Endothelial cell of umbilical vein (primary cell): ENCODE results near the gene PMEL. TPM values are rescaled to one million over a fixed set of nuclear protein-coding genes. Genes with fewer than 3 reads are reported as not detected.

ENCODE experiments used
- BruUV-seq: library from RNA; stranded (reverse); fragments of 400-500 nt; replicated peaks from 2 replicates; lab custom pipeline; 2021; lab: Mats Ljungman, UMichigan
- CTCF ChIA-PET: fragments of 300-600, 350-600 bp; sonication (Branson Sonifier 250); formaldehyde crosslinking; loops from one replicate; lab custom pipeline; 2021; ENCODE audit warnings: antibody characterized with exemption, inconsistent platforms; lab: Charles Lee
- POLR2A ChIA-PET: fragments of 300-600, 350-600 bp; sonication (Branson Sonifier 250); formaldehyde crosslinking; loops from one replicate; lab custom pipeline; 2021; ENCODE audit warnings: antibody characterized with exemption, inconsistent platforms; lab: Charles Lee
- DNase-seq: peaks from one replicate; pipeline ENCODE4 v3.0.0-alpha.2; 2011; ENCODE audit warnings: low read depth, low spot score
- FAIRE-seq: peaks from 2 replicates; lab custom pipeline; 2011; peaks lifted over from hg19 to GRCh38; lab: Jason Lieb, UNC
- H2AFZ ChIP-seq: 2 replicates; pipeline ENCODE4 v1.6.0; 2012; ENCODE audit warnings: low read depth, low read length, control low read depth, inconsistent platforms
- H3K27ac ChIP-seq: 2 replicates; pipeline ENCODE4 v1.5.1; 2011; ENCODE audit warnings: low read depth, mild to moderate bottlenecking, control low read depth, low read length, moderate library complexity; ENCODE audit not compliant: insufficient read depth
- H3K27me3 ChIP-seq, 2 experiments: 2 replicates each; pipeline versions ENCODE4 v1.6.0 to v1.6.1; 2011; ENCODE audit warnings: low read length in 2 of 2, mixed read lengths in 1 of 2; ENCODE audit not compliant: control insufficient read depth in 2 of 2, insufficient read depth in 2 of 2
- H3K36me3 ChIP-seq, 2 experiments: 2 replicates in 1 of 2; 3 replicates in 1 of 2; pipeline ENCODE4 v1.5.1; 2011; ENCODE audit warnings: low read length in 2 of 2, mild to moderate bottlenecking in 1 of 2, moderate library complexity in 1 of 2; ENCODE audit not compliant: control insufficient read depth in 2 of 2, insufficient read depth in 2 of 2; ENCODE audit errors: extremely low read depth in 1 of 2
- H3K4me1 ChIP-seq: 3 replicates; pipeline ENCODE4 v1.5.1; 2011; ENCODE audit warnings: mild to moderate bottlenecking, low read length; ENCODE audit not compliant: control insufficient read depth, insufficient read depth; ENCODE audit errors: extremely low read depth
- H3K4me2 ChIP-seq: 2 replicates; pipeline ENCODE4 v1.6.1; 2011; ENCODE audit warnings: low read length, control low read depth, mixed read lengths; ENCODE audit not compliant: insufficient read depth
- H3K4me3 ChIP-seq, 3 experiments: fragments of 200-600 bp in 1 of 3; sonication (generic), shearing (Covaris generic) in 1 of 3; replicated peaks in 1 of 3; 2 replicates each; pipeline ENCODE4 v1.5.1; 2011 to 2016; ENCODE audit warnings: control low read depth in 3 of 3, low read length in 3 of 3, mild to moderate bottlenecking in 2 of 3, inconsistent platforms in 1 of 3, low read depth in 1 of 3, moderate library complexity in 1 of 3; ENCODE audit not compliant: insufficient read depth in 1 of 3
- H3K79me2 ChIP-seq: 2 replicates; pipeline ENCODE4 v1.6.0; 2012; ENCODE audit warnings: low read length, inconsistent platforms; ENCODE audit not compliant: control insufficient read depth, insufficient read depth
- H3K9ac ChIP-seq: replicated peaks from 2 replicates; pipeline ENCODE3; 2011; ENCODE audit warnings: low read length, control low read depth; ENCODE audit not compliant: insufficient read depth; ENCODE audit errors: extremely low read depth
- H3K9me1 ChIP-seq: replicated peaks from 3 replicates; pipeline ENCODE4 v1.6.0; 2011; ENCODE audit warnings: mild to moderate bottlenecking, low read length; ENCODE audit not compliant: control insufficient read depth, insufficient read depth; ENCODE audit errors: extremely low read depth
- H3K9me3 ChIP-seq: replicated peaks from 2 replicates; pipeline ENCODE4 v1.5.1; 2012; ENCODE audit warnings: low read length, inconsistent platforms; ENCODE audit not compliant: control insufficient read depth, insufficient read depth
- H4K20me1 ChIP-seq: replicated peaks from 2 replicates; pipeline ENCODE3; 2011; ENCODE audit warnings: mild to moderate bottlenecking, low read length; ENCODE audit not compliant: control insufficient read depth, insufficient read depth; ENCODE audit errors: extremely low read depth
- EZH2 ChIP-seq: IDR thresholded peaks from 2 replicates; pipeline ENCODE4 v1.6.1; 2012; ENCODE audit warnings: borderline replicate concordance, low read depth, mild to moderate bottlenecking, moderate library complexity, low read length, inconsistent platforms; ENCODE audit not compliant: severe bottlenecking
- FOS ChIP-seq: IDR thresholded peaks from 2 replicates; pipeline ENCODE4 v1.6.1; 2011; ENCODE audit warnings: mild to moderate bottlenecking, low read length, moderate library complexity, borderline replicate concordance; ENCODE audit not compliant: insufficient read depth
- GATA2 ChIP-seq: IDR thresholded peaks from 2 replicates; pipeline ENCODE4 v1.7.0; 2011; ENCODE audit warnings: low read depth, mild to moderate bottlenecking, moderate library complexity, mixed read lengths, low read length; ENCODE audit not compliant: insufficient read length, insufficient read depth
- JUN ChIP-seq: IDR thresholded peaks from 2 replicates; pipeline ENCODE4 v1.6.1; 2011; ENCODE audit warnings: borderline replicate concordance, low read depth; ENCODE audit not compliant: insufficient read length, insufficient read depth
- MAX ChIP-seq: IDR thresholded peaks from 2 replicates; pipeline ENCODE4 v1.6.1; 2011; ENCODE audit not compliant: insufficient read depth, insufficient read length
- MYC ChIP-seq: IDR thresholded peaks from one replicate; pipeline ENCODE4 v1.6.1; 2011; ENCODE audit warnings: mild to moderate bottlenecking, low read depth, low read length
- POLR2A ChIP-seq: IDR thresholded peaks from 2 replicates; pipeline ENCODE4 v1.6.1; 2012; ENCODE audit warnings: low read depth, mild to moderate bottlenecking, control low read depth, low read length
- POLR2AphosphoS5 ChIP-seq: IDR thresholded peaks from 2 replicates; pipeline ENCODE4 v1.6.1; 2012; ENCODE audit warnings: low read depth, mild to moderate bottlenecking, control low read depth, low read length, moderate library complexity; ENCODE audit not compliant: insufficient read depth
- dilution Hi-C: fragments of 300-500 bp; cut with MboI; formaldehyde crosslinking; loops from one replicate; pipeline ENCODE4 v1.15.0; 2019; ENCODE audit warnings: low sequenced_read_pairs; ENCODE audit not compliant: extremely low pct_ligation_motif_present
- intact Hi-C: fragments of 100-400 bp; cut with micrococcal nuclease; formaldehyde crosslinking; loops from one replicate; pipeline ENCODE4 v1.10.0; 2022
- polyA plus RNA-seq, 4 experiments: library from polyadenylated mRNA; depleted of rRNA in 3 of 4; stranded (reverse) in 3 of 4; unstranded in 1 of 4; fragments of >200 nt; gene quantifications; 2 replicates each; pipeline versions ENCODE4 v1.2.1 to v1.2.3, GENCODE V29; 2011 to 2012; ENCODE audit warnings: missing spikeins in 1 of 4
- total RNA-seq: library from RNA; stranded (reverse); gene quantifications from 2 replicates; pipeline ENCODE4 v1.2.3, GENCODE V29; 2021
- TF ChIP-seq, protein P1 (sequence below), 2 donors: IDR thresholded peaks; 1 replicate in 1 of 2; 2 replicates in 1 of 2; pipeline ENCODE4 v1.5.1; 2011; ENCODE audit warnings: low read length in 2 of 2, mild to moderate bottlenecking in 2 of 2, moderate library complexity in 2 of 2, control low read depth in 1 of 2, inconsistent platforms in 1 of 2, low read depth in 1 of 2; ENCODE audit not compliant: insufficient read depth in 1 of 2; ENCODE audit errors: extremely low read depth in 1 of 2

PMEL gene
- total and polyA plus RNA-seq, 2 donors (not counting 3 experiments of a cell fraction or from before 2014, with no cell fraction given), result 0.51 to 0.99 TPM

DNA sequence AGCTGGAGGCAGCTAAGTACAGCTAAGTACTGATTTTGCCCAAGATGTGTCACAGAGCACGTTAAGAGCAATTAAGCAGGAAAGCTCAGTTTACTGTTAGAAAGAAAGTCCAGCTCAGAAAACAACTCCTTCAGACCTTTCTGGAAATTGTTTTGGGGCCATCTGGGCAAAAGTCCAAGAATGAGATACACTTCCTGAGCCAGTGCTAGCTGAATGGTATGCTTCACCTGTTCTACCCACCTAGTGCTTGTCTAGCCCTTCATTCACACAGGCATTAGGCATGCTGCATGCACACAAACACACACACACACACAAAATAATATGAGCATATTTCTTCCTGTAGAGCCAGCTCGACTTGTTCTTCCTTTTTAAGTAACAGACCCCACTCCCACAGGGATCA lies 48.4 kb upstream of the PMEL start:
- Histone ChIP-seq H3K9me3 (no peaks in the 10 kb centered on the region), H3K9ac (no peak overlapping the region), H3K9me1 (no peaks in the 10 kb centered on the region), H3K4me1 (no peaks in the 10 kb centered on the region), H3K4me3 (no peak overlapping the region), H3K27ac (no peak overlapping the region), H3K27me3 (no peaks in the 10 kb centered on the region), H3K4me2 (no peak overlapping the region), H3K79me2 (no peaks in the 10 kb centered on the region), H3K36me3 (no peaks in the 10 kb centered on the region), H2AFZ (no peak overlapping the region), H4K20me1 (no peaks in the 10 kb centered on the region)
- no peak for TF ChIP-seq MYC
- TF ChIP-seq MAX, result no peak
- no peak for TF ChIP-seq FOS
- TF ChIP-seq EZH2, result no peak
- TF ChIP-seq GATA2, result no peak
- intact Hi-C loops (no loop called here), dilution Hi-C loops (no loop called here)
- ChIA-PET CTCF (interaction anchor here (0.9 to 1.4 kb wide), 5 partner anchors 11 to 41 kb away, joined by 3 to 19 read pairs (median 4); no protein-coding TSS in a partner anchor), POLR2A (no interaction called here)
- DNase-seq (peak; percentile 19), FAIRE-seq (no peak)
- no TSS peak for BruUV-seq

GRCh38 chr12:56013482-56013881 lies 47.6 kb upstream of the PMEL start:
- Histone ChIP-seq H3K9me3 (no peaks in the 10 kb centered on the region), H3K9ac (no peak overlapping the region), H3K4me1 (no peaks in the 10 kb centered on the region), H3K9me1 (no peaks in the 10 kb centered on the region), H3K4me2 (no peak overlapping the region), H4K20me1 (no peaks in the 10 kb centered on the region), H3K27me3 (no peaks in the 10 kb centered on the region), H3K27ac (no peak overlapping the region), H3K36me3 (no peaks in the 10 kb centered on the region), H3K4me3 (no peak overlapping the region), H3K79me2 (no peaks in the 10 kb centered on the region), H2AFZ (no peak overlapping the region)
- ChIA-PET CTCF (interaction anchor here (0.9 to 1.4 kb wide), 5 partner anchors 12 to 40 kb away, joined by 3 to 19 read pairs (median 4); no protein-coding TSS in a partner anchor), POLR2A (no interaction called here)
- dilution Hi-C loops (no loop called here), intact Hi-C loops (no loop called here)
- TF ChIP-seq GATA2, result no peak
- no peak for TF ChIP-seq POLR2A
- no peak for TF ChIP-seq JUN
- no peak for TF ChIP-seq POLR2AphosphoS5
- TF ChIP-seq EZH2, result no peak
- no peak for TF ChIP-seq MYC
- no peak for TF ChIP-seq FOS
- TF ChIP-seq MAX, result no peak
- TF ChIP-seq, protein P1, sequence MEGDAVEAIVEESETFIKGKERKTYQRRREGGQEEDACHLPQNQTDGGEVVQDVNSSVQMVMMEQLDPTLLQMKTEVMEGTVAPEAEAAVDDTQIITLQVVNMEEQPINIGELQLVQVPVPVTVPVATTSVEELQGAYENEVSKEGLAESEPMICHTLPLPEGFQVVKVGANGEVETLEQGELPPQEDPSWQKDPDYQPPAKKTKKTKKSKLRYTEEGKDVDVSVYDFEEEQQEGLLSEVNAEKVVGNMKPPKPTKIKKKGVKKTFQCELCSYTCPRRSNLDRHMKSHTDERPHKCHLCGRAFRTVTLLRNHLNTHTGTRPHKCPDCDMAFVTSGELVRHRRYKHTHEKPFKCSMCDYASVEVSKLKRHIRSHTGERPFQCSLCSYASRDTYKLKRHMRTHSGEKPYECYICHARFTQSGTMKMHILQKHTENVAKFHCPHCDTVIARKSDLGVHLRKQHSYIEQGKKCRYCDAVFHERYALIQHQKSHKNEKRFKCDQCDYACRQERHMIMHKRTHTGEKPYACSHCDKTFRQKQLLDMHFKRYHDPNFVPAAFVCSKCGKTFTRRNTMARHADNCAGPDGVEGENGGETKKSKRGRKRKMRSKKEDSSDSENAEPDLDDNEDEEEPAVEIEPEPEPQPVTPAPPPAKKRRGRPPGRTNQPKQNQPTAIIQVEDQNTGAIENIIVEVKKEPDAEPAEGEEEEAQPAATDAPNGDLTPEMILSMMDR (IDR thresholded peaks at IDR 0.05; ENCODE audit: extremely low read depth in 1 of 2, insufficient read depth in 1 of 2, low read depth in 1 of 2, low read length in 2 of 2), result no peak
- no peak for FAIRE-seq
- no peak for DNase-seq
- no TSS peak for BruUV-seq
